IPS-18a (cell line): ENCODE data around the gene FGF2.
A peak's percentile ranks its signal among the peaks of the same experiment; 100 is the strongest.

Experiments used
- H3K27ac ChIP-seq: one replicate; pipeline ENCODE4 v1.5.1; 2013; ENCODE audit warnings: low read length
- H3K27me3 ChIP-seq: one replicate; pipeline ENCODE4 v1.6.1; 2013; ENCODE audit warnings: mild to moderate bottlenecking, low read length; ENCODE audit not compliant: control insufficient read depth, insufficient read depth
- H3K36me3 ChIP-seq: one replicate; pipeline ENCODE4 v1.6.1; 2013; ENCODE audit warnings: low read depth, low read length; ENCODE audit not compliant: control insufficient read depth
- H3K4me1 ChIP-seq: one replicate; pipeline ENCODE4 v1.6.1; 2013; ENCODE audit warnings: low read depth, low read length; ENCODE audit not compliant: control insufficient read depth
- H3K4me3 ChIP-seq: one replicate; pipeline ENCODE4 v1.5.1; 2013; ENCODE audit warnings: low read length
- H3K9ac ChIP-seq: one replicate; pipeline ENCODE4 v1.6.1; 2013; ENCODE audit warnings: mild to moderate bottlenecking, low read length, moderate library complexity
- H3K9me3 ChIP-seq: one replicate; pipeline ENCODE4 v1.6.1; 2013; ENCODE audit warnings: low read depth, low read length; ENCODE audit not compliant: control insufficient read depth

The FGF2 gene

GRCh38 chr4:122816476-122816875, 10.2 kb upstream of the FGF2 start:
- no peaks in the 10 kb centered on the region for H3K4me1 ChIP-seq
- no peak overlapping the region for H3K27ac ChIP-seq
- H3K9me3 ChIP-seq, result no peaks in the 10 kb centered on the region
- no peaks in the 10 kb centered on the region for H3K27me3 ChIP-seq
- H3K4me3 ChIP-seq, result no peak overlapping the region
- H3K36me3 ChIP-seq, result no peaks in the 10 kb centered on the region
- no peak overlapping the region for H3K9ac ChIP-seq

DNA sequence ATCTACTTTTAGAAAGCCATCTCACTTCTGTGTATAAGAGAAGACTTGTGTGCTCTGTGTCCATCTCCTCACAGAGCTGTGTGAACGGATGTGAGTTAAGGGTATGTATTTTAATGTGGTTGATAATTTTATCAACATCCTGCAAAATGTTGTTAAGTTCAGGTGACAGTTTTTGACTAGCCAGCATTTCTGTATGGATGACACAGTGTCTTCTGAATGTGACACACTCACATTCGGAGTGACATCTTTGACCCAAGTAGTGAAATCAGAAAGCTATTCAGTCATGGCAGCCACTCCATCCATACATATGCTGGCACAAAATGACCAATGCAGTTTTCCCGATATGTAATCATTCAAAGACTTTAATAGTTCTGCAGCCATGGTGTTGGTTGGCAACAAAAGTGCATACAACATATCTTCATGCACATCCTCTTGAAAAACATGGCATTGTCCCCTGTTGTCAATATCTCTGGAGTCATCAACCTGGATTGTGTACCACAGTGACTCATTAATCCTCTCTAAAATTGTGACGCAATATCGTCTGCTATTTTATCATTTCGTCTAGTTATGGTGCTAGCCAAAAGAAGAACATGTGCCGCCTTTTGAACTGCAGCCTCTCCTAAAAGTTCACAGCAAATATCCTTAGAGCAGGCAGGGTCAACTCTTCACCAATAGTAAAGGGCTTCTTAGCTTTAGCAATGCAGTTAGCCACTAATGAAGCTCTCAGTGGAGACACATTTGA, 6.8 kb upstream of the FGF2 start:
- H3K4me1 ChIP-seq, result peaks cover 5% of the 10 kb centered on the region
- H3K27ac ChIP-seq, result no peak overlapping the region
- H3K9me3 ChIP-seq, result no peaks in the 10 kb centered on the region
- H3K9ac ChIP-seq, result no peak overlapping the region
- no peaks in the 10 kb centered on the region for H3K36me3 ChIP-seq
- H3K4me3 ChIP-seq, result no peak overlapping the region
- H3K27me3 ChIP-seq, result peaks cover 5% of the 10 kb centered on the region

GRCh38 chr4:122821092-122821491, 5.5 kb upstream of the FGF2 start:
- peaks cover 5% of the 10 kb centered on the region for H3K27me3 ChIP-seq
- H3K36me3 ChIP-seq, result no peaks in the 10 kb centered on the region
- no peaks in the 10 kb centered on the region for H3K9me3 ChIP-seq
- H3K4me1 ChIP-seq, result peaks cover 12% of the 10 kb centered on the region
- no peak overlapping the region for H3K9ac ChIP-seq
- H3K27ac ChIP-seq, result no peak overlapping the region
- H3K4me3 ChIP-seq, result no peak overlapping the region

DNA sequence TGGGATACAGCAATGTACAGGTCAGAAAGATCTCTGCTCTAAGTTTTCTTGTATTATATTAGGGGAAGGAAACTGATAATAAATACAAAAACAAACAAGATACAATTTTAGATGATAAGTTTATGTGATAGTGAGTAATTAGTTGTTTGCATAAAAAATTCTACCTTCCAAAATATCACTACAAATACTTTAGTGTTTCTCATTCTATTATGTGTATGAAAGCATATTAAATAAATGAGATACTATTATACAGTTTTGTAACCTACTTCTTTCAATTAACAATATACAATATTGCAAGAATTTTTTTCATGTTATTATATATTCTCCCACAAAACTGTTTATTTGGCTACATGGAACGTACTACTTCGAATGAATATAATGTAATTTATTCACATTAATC, 4.2 kb upstream of the FGF2 start:
- no peak overlapping the region for H3K9ac ChIP-seq

GRCh38 chr4:122823476-122823875, 3.2 kb upstream of the FGF2 start:
- H3K36me3 ChIP-seq, result no peaks in the 10 kb centered on the region
- peaks cover 13% of the 10 kb centered on the region for H3K4me1 ChIP-seq
- H3K9me3 ChIP-seq, result no peaks in the 10 kb centered on the region
- no peak overlapping the region for H3K4me3 ChIP-seq
- H3K27ac ChIP-seq, result no peak overlapping the region
- no peak overlapping the region for H3K9ac ChIP-seq
- peaks cover 5% of the 10 kb centered on the region for H3K27me3 ChIP-seq

More for the DNA sequence above, 4.2 kb upstream of the FGF2 start:
- Histone ChIP-seq H3K27ac (no peak overlapping the region), H3K9me3 (no peaks in the 10 kb centered on the region), H3K4me1 (peaks cover 13% of the 10 kb centered on the region), H3K36me3 (no peaks in the 10 kb centered on the region), H3K27me3 (peaks cover 5% of the 10 kb centered on the region), H3K4me3 (no peak overlapping the region)

DNA sequence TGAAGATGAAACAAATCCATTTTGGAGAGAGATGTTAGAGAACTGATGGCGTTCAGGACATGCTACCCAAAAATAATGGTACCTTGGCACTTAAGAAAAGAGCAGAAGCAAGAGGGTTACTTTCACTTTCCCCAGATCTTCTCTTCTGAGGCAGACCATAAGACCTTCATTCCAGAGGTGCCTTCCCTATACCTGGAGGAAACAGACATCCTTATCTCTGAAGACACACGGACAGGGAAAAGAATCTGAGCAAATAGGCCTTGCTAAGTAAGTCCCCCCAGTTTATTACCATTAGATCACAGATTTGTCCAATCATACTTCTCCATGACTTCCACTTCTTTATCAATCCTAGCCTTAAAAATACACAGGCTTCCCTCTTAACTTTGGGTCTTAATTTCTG, 2.0 kb upstream of the FGF2 start:
- Histone ChIP-seq H3K9ac (no peak overlapping the region), H3K36me3 (peaks cover 9% of the 10 kb centered on the region), H3K27ac (no peak overlapping the region), H3K9me3 (no peaks in the 10 kb centered on the region), H3K4me1 (peaks cover 15% of the 10 kb centered on the region), H3K27me3 (peaks cover 5% of the 10 kb centered on the region), H3K4me3 (no peak overlapping the region)

GRCh38 chr4:122826079-122826527, 528 bp upstream of the FGF2 start:
- Histone ChIP-seq H3K9me3 (no peaks in the 10 kb centered on the region), H3K4me1 (peaks cover 29% of the 10 kb centered on the region), H3K27ac (peak overlapping the region; percentile 79), H3K27me3 (peaks cover 5% of the 10 kb centered on the region), H3K36me3 (peaks cover 23% of the 10 kb centered on the region), H3K4me3 (peak overlapping the region; percentile 74), H3K9ac (peak overlapping the region; percentile 83)

DNA sequence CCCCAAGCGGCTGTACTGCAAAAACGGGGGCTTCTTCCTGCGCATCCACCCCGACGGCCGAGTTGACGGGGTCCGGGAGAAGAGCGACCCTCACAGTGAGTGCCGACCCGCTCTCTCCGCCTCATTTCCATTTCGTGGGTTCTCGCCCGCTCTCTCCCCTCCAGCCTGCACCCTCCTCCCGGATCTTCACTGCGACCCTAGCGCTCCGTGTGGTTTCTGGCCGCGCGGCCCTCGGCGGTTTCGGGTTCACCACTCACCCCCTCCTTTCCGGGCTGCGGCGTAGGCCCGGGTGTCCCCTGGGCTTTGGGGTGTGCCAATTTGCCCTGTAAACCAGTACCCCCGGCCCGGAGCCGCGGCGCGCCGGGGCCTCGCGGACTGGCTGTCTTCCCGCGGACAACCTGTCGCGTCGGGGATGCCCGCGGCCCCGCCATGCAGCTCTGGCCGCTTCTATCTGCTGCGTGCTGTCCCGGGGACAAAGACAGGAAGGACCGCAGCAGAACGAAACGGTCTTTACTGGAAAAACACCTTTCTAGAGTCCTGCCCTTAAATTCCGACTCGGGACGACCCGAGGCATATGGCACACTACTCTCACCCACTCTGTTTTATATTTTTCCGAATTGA, 737 bp downstream of the FGF2 start:
- peaks cover 35% of the 10 kb centered on the region for H3K36me3 ChIP-seq
- peaks cover 40% of the 10 kb centered on the region for H3K4me1 ChIP-seq
- peak overlapping the region; percentile 89 for H3K4me3 ChIP-seq
- no peaks in the 10 kb centered on the region for H3K9me3 ChIP-seq
- peaks cover 5% of the 10 kb centered on the region for H3K27me3 ChIP-seq
- peak overlapping the region; percentile 90 for H3K9ac ChIP-seq
- peak overlapping the region; percentile 88 for H3K27ac ChIP-seq

GRCh38 chr4:122827879-122828601, 1.4 kb downstream of the FGF2 start:
- H3K9ac ChIP-seq, result peak overlapping the region; percentile 90
- H3K4me3 ChIP-seq, result peak overlapping the region; percentile 89
- peak overlapping the region; percentile 88 for H3K27ac ChIP-seq
- H3K4me1 ChIP-seq, result peaks cover 47% of the 10 kb centered on the region
- peaks cover 5% of the 10 kb centered on the region for H3K27me3 ChIP-seq
- no peaks in the 10 kb centered on the region for H3K9me3 ChIP-seq
- peaks cover 37% of the 10 kb centered on the region for H3K36me3 ChIP-seq

GRCh38 chr4:122830426-122831095, 3.9 kb downstream of the FGF2 start:
- Histone ChIP-seq H3K4me3 (peak overlapping the region; percentile 89), H3K27me3 (no peaks in the 10 kb centered on the region), H3K9ac (no peak overlapping the region), H3K36me3 (peaks cover 52% of the 10 kb centered on the region), H3K4me1 (peaks cover 61% of the 10 kb centered on the region), H3K27ac (peak overlapping the region; percentile 30), H3K9me3 (no peaks in the 10 kb centered on the region)

DNA sequence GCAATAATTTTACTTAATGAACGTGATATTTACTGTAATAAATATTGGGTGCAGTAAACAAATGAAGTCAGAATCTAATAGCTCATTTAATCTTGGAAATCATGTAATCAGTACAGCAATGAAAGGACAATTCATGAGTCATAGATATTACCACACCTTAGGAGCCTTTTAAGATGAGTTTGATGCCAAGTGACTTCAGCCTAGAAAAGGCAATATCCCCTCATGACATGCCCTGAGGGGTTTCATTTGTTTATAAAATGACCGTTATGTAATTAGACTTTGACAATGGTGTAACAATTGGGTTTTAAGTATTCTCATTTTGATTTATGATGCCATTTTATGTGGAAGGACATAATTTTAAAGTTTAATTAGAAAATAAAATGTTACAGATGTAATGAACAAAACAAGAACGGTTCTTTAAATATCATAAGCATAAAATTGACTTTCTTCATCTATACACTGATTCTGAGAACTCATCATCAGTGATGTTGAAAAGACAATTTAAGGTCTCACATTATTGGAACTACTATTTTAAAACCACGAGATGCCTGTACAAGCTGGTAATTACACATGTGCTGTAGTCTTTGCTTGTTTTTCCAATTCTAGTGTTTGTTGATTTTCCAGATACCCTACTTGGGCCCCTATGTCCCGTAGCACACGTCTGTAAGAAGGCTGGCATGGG, 5.0 kb downstream of the FGF2 start:
- Histone ChIP-seq H3K9me3 (no peaks in the 10 kb centered on the region), H3K27me3 (no peaks in the 10 kb centered on the region), H3K36me3 (peaks cover 54% of the 10 kb centered on the region), H3K27ac (no peak overlapping the region), H3K4me3 (peak overlapping the region; percentile 89), H3K4me1 (peaks cover 61% of the 10 kb centered on the region), H3K9ac (no peak overlapping the region)
